ENCODE measurements around the gene SMIM22.

SMIM22 gene

GRCh38 chr16:4750896-4751295 is 44.3 kb upstream of the SMIM22 start:
- Histone ChIP-seq H3F3A (ENCODE audit: insufficient read depth) (no peaks in the 10 kb centered on the region), H3K4me2 (ENCODE audit: low read depth, low read length, poor library complexity, severe bottlenecking) (no peak overlapping the region), H3K27ac (ENCODE audit: low read depth, low read length) (no peak overlapping the region), H3K27me3 (ENCODE audit: low read length) (no peaks in the 10 kb centered on the region), H3K9me3 (ENCODE audit: insufficient read depth, low read length) (no peaks in the 10 kb centered on the region), H3K9me2 (replicated peaks; ENCODE audit: insufficient read depth, low read length) (no peaks in the 10 kb centered on the region), H2AFZ (ENCODE audit: low read depth, low read length, severe bottlenecking) (no peak overlapping the region), H3K36me3 (ENCODE audit: low read length) (0 out of 2 replicates have a peak, but pooled peaks cover 4% of the 10 kb centered on the region), H4K20me1 (ENCODE audit: low read depth, low read length) (no peaks in the 10 kb centered on the region), H3K79me2 (ENCODE audit: insufficient read depth, low read length) (no peaks in the 10 kb centered on the region), H3K4me3 (ENCODE audit: insufficient read depth, low read length, poor library complexity, severe bottlenecking) (no peak overlapping the region), H3K9ac (ENCODE audit: low read length) (no peak overlapping the region)
- TF ChIP-seq EZH2phosphoT487 (conservative IDR thresholded peaks at IDR 0.05; ENCODE audit: low read length) = no peak
- no peak for TF ChIP-seq CTCF (IDR thresholded peaks at IDR 0.05; ENCODE audit: insufficient read depth, low read length, poor library complexity, severe bottlenecking)

- no peaks in the 10 kb centered on the region for H3K9me2 ChIP-seq (replicated peaks; ENCODE audit: insufficient read depth, low read length)
- 0 out of 2 replicates have a peak, but pooled peaks cover 5% of the 10 kb centered on the region for H3K36me3 ChIP-seq (ENCODE audit: low read length)
- no peak overlapping the region for H3K27ac ChIP-seq (ENCODE audit: low read depth, low read length)
- no peak overlapping the region for H3K4me2 ChIP-seq (ENCODE audit: low read depth, low read length, poor library complexity, severe bottlenecking)
- no peaks in the 10 kb centered on the region for H3K9me3 ChIP-seq (ENCODE audit: insufficient read depth, low read length)
- H4K20me1 ChIP-seq (ENCODE audit: low read depth, low read length) = no peaks in the 10 kb centered on the region
- no peaks in the 10 kb centered on the region for H3K27me3 ChIP-seq (ENCODE audit: low read length)
- no peaks in the 10 kb centered on the region for H3K79me2 ChIP-seq (ENCODE audit: insufficient read depth, low read length)
- no peak overlapping the region for H3K4me3 ChIP-seq (ENCODE audit: insufficient read depth, low read length, poor library complexity, severe bottlenecking)
- no peak overlapping the region for H3K9ac ChIP-seq (ENCODE audit: low read length)
- H2AFZ ChIP-seq (ENCODE audit: low read depth, low read length, severe bottlenecking) = no peak overlapping the region
- H3F3A ChIP-seq (ENCODE audit: insufficient read depth) = no peaks in the 10 kb centered on the region
- no peak for TF ChIP-seq EZH2phosphoT487 (conservative IDR thresholded peaks at IDR 0.05; ENCODE audit: low read length)
- TF ChIP-seq CTCF (IDR thresholded peaks at IDR 0.05; ENCODE audit: insufficient read depth, low read length, poor library complexity, severe bottlenecking) = no peak
Measured at GRCh38 chr16:4752351-4753100, 42.6 kb upstream of the SMIM22 start.

- TF ChIP-seq CTCF (IDR thresholded peaks at IDR 0.05; ENCODE audit: insufficient read depth, low read length, poor library complexity, severe bottlenecking) = no peak
- TF ChIP-seq EZH2phosphoT487 (conservative IDR thresholded peaks at IDR 0.05; ENCODE audit: low read length) = no peak
- Histone ChIP-seq H3K4me2 (ENCODE audit: low read depth, low read length, poor library complexity, severe bottlenecking) (no peak overlapping the region), H3F3A (ENCODE audit: insufficient read depth) (no peaks in the 10 kb centered on the region), H3K27me3 (ENCODE audit: low read length) (no peaks in the 10 kb centered on the region), H3K79me2 (ENCODE audit: insufficient read depth, low read length) (no peaks in the 10 kb centered on the region), H3K36me3 (ENCODE audit: low read length) (0 out of 2 replicates have a peak, but pooled peaks cover 5% of the 10 kb centered on the region), H2AFZ (ENCODE audit: low read depth, low read length, severe bottlenecking) (no peak overlapping the region), H3K9me3 (ENCODE audit: insufficient read depth, low read length) (no peaks in the 10 kb centered on the region), H3K27ac (ENCODE audit: low read depth, low read length) (no peak overlapping the region), H3K4me3 (ENCODE audit: insufficient read depth, low read length, poor library complexity, severe bottlenecking) (no peak overlapping the region), H3K9me2 (replicated peaks; ENCODE audit: insufficient read depth, low read length) (no peaks in the 10 kb centered on the region), H3K9ac (ENCODE audit: low read length) (no peak overlapping the region), H4K20me1 (ENCODE audit: low read depth, low read length) (no peaks in the 10 kb centered on the region)
Measured at GRCh38 chr16:4753227-4753626, 41.9 kb upstream of the SMIM22 start.

Data from SU-DHL-6 (cell line).